COLO668 (cell line): ENCODE measurements around the gene ADH6.
"Not testable (repeated sequence)": the region's sequence is repeated elsewhere in the genome, so short reads cannot be mapped to it uniquely, and the experiment has no call there.

ENCODE experiments used
- DNase-seq: peaks from one replicate; lab custom pipeline; 2025; ENCODE audit not compliant: unreplicated experiment; lab: John Stamatoyannopoulos, UW

Gene ADH6

GRCh38 chr4:99219072-99219471, at the start of gene ADH6:
Gene ADH6 (minus strand): TSS chr4:99219246. CDS start chr4:99219152, 94 bp downstream.
- DNase-seq = no peak

- DNase-seq = no peak
These were observed 45.9 kb upstream of the ADH6 start for GRCh38 chr4:99264927-99265326.

- DNase-seq = no peak
These were observed 33.7 kb upstream of the ADH6 start for GRCh38 chr4:99252746-99253145.

GRCh38 chr4:99248714-99249113, 29.7 kb upstream of the ADH6 start:
- DNase-seq = no peak

- no peak for DNase-seq
These were observed 16.9 kb upstream of the ADH6 start for GRCh38 chr4:99235955-99236354.

GRCh38 chr4:99234331-99235010, 15.4 kb upstream of the ADH6 start:
- no peak for DNase-seq

- DNase-seq = not testable (repeated sequence)
These were observed 14.4 kb upstream of the ADH6 start for GRCh38 chr4:99233397-99233796.

GRCh38 chr4:99228706-99229105, 9.7 kb upstream of the ADH6 start:
- not testable (repeated sequence) for DNase-seq

- DNase-seq = not testable (repeated sequence)
These were observed 8.6 kb upstream of the ADH6 start for GRCh38 chr4:99227646-99228045.

- no peak for DNase-seq
These were observed 2.9 kb upstream of the ADH6 start for GRCh38 chr4:99221980-99222379.

- DNase-seq = no peak
These were observed 433 bp upstream of the ADH6 start for GRCh38 chr4:99219479-99219878.

- no peak for DNase-seq
These were observed 3.5 kb downstream of the ADH6 start for GRCh38 chr4:99215521-99215920.

- no peak for DNase-seq
These were observed 8.3 kb downstream of the ADH6 start for GRCh38 chr4:99210789-99211188.

GRCh38 chr4:99209671-99210070, 9.4 kb downstream of the ADH6 start:
- DNase-seq = no peak

GRCh38 chr4:99208719-99209075, 10.3 kb downstream of the ADH6 start:
- DNase-seq = no peak

- no peak for DNase-seq
These were observed 10.9 kb downstream of the ADH6 start for GRCh38 chr4:99207911-99208718.

GRCh38 chr4:99207069-99207743, 11.8 kb downstream of the ADH6 start:
- DNase-seq = no peak

GRCh38 chr4:99205153-99205979, 13.7 kb downstream of the ADH6 start:
- no peak for DNase-seq

GRCh38 chr4:99202536-99202935, 16.5 kb downstream of the ADH6 start:
- DNase-seq = no peak

GRCh38 chr4:99202094-99202493, 17.0 kb downstream of the ADH6 start:
- DNase-seq = no peak

GRCh38 chr4:99201690-99202089, 17.4 kb downstream of the ADH6 start:
- no peak for DNase-seq
